Psoas muscle (tissue), 8 donors: Measurements from ENCODE around the gene EMC8. TPM values are rescaled to one million over a fixed set of nuclear protein-coding genes. Genes with fewer than 3 reads are reported as not detected.

Experiments used
- ATAC-seq, 4 donors: fragments of 200-7000 bp; cut with Tn5 transposase; one replicate each; pipeline ENCODE4 v1.9.1; 2020; ENCODE audit warnings: moderate library complexity in 3 of 4, mild to moderate bottlenecking in 2 of 4
- DNase-seq, 2 donors: peaks; one replicate each; pipeline ENCODE4 v3.0.0-alpha.2; 2020
- H3K27ac ChIP-seq: fragments of 200-600 bp; one replicate; pipeline ENCODE4 v1.8.0; 2022
- H3K27me3 ChIP-seq, 3 donors: fragments of 200-600 bp in 1 of 3; one replicate each; pipeline versions ENCODE4 v1.6.1 to v1.8.0; 2013 to 2022; ENCODE audit warnings: low read length in 2 of 3, mild to moderate bottlenecking in 2 of 3, moderate library complexity in 1 of 3; ENCODE audit not compliant: insufficient read depth in 3 of 3
- H3K36me3 ChIP-seq, 2 donors: fragments of 200-600 bp in 1 of 2; one replicate each; pipeline versions ENCODE4 v1.6.1 to v1.8.0; 2013 to 2022; ENCODE audit warnings: low read depth in 1 of 2, mild to moderate bottlenecking in 1 of 2, moderate library complexity in 1 of 2; ENCODE audit not compliant: insufficient read depth in 1 of 2
- H3K4me1 ChIP-seq: fragments of 200-600 bp; one replicate; pipeline ENCODE4 v1.8.0; 2022
- H3K4me3 ChIP-seq: fragments of 200-600 bp; one replicate; pipeline ENCODE4 v1.8.0; 2022; ENCODE audit warnings: mild to moderate bottlenecking
- H3K9me3 ChIP-seq: fragments of 200-600 bp; one replicate; pipeline ENCODE4 v1.8.0; 2022
- WGBS, 3 donors: extraction: QIAGEN DNeasy Blood & Tissue Kit; methylation state at CpG; one replicate each; pipeline versions ENCODE4 v1.1.6 to v1.1.7; 2013; 5-methylcytosine and 5-hydroxymethylcytosine counted together
- intact Hi-C, 2 donors: fragments of 100-400 bp; cut with DNase I; formaldehyde crosslinking; loops; one replicate each; pipeline versions ENCODE4 v1.11.0 to v1.14.2; 2022
- polyA plus RNA-seq, 3 donors: library from polyadenylated mRNA; stranded (reverse); fragments of 200-250 nt; gene quantifications; one replicate each; pipeline ENCODE4 v1.2.3, GENCODE V29; 2013
- total RNA-seq, 4 donors: library from RNA; stranded (reverse); fragmentation: NEBNext Ultra II Directional in 2 of 4; extraction: Animal tissue kit (Norgen Biotek cat#: 25700) in 2 of 4; gene quantifications; one replicate each; pipeline versions ENCODE4 v1.2.1 to v1.2.4, GENCODE V29; 2021 to 2023
- TF ChIP-seq, protein P1 (sequence below): fragments of 200-600 bp; IDR thresholded peaks from one replicate; pipeline ENCODE4 v1.8.0; 2022; ENCODE audit warnings: antibody characterized with exemption
- donor health status: healthy with polysubstance abuse.
- donor health status: DM: no; HTN: no; CAD: no; lungs with moderate emphysema.
- donor health status: Bipolar disorder and iron deficiency.
- donor health status: healthy.
- donor health status: DM: yes; HTN: yes; CAD: no.
- donor health status: DM: no; HTN: no; CAD: no.
- donor health status: DM: no; HTN: no; CAD: no.
- donor health status: DM: yes; HTN: yes; CAD: no.

The EMC8 gene
- total and polyA plus RNA-seq, 7 donors = 16.4 to 41.6 (median 24.7) TPM

DNA sequence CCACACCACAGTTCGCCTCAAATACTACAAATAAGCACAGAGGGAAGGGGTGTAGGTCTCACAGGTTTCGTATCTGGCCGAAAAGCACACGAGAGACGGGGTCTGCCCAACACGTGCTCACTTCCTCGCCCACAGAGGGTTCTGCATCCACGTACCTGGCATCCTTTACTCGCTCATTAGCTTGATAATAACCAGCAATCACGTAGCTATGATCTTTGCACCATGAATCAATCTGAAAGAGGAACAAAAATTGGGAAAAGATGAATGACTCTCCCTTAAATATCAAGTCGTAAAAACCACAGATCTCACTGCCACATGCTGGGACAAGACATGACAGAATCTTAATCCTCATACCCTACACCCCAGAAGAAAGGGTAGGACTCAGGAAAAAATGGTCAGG is 10.5 kb downstream of the EMC8 start:
- Histone ChIP-seq H3K27me3 (no peaks in the 10 kb centered on the region), H3K9me3 (no peaks in the 10 kb centered on the region), H3K4me1 (no peaks in the 10 kb centered on the region), H3K4me3 (no peak overlapping the region), H3K27ac (no peak overlapping the region), H3K36me3 (peaks cover 4 to 72% of the 10 kb centered on the region in 2 donors)
- intact Hi-C loops = no loop called here
- TF ChIP-seq, protein P1, sequence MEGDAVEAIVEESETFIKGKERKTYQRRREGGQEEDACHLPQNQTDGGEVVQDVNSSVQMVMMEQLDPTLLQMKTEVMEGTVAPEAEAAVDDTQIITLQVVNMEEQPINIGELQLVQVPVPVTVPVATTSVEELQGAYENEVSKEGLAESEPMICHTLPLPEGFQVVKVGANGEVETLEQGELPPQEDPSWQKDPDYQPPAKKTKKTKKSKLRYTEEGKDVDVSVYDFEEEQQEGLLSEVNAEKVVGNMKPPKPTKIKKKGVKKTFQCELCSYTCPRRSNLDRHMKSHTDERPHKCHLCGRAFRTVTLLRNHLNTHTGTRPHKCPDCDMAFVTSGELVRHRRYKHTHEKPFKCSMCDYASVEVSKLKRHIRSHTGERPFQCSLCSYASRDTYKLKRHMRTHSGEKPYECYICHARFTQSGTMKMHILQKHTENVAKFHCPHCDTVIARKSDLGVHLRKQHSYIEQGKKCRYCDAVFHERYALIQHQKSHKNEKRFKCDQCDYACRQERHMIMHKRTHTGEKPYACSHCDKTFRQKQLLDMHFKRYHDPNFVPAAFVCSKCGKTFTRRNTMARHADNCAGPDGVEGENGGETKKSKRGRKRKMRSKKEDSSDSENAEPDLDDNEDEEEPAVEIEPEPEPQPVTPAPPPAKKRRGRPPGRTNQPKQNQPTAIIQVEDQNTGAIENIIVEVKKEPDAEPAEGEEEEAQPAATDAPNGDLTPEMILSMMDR = no peak
- no peak for DNase-seq
- no peak for ATAC-seq
- WGBS, 3 donors = 92 to 97% (median 96%) methylated on average over 11 of the region's 11 CpGs

GRCh38 chr16:85785927-85786326 is 13.4 kb downstream of the EMC8 start:
- peaks cover 4 to 56% of the 10 kb centered on the region in 2 donors for H3K36me3 ChIP-seq
- H3K27ac ChIP-seq = no peak overlapping the region
- intact Hi-C loops = no loop called here
- TF ChIP-seq, protein P1 = no peak
- DNase-seq (no peak), ATAC-seq (no peak)
- 85 to 97% (median 97%) methylated on average over 2 of the region's 2 CpGs for WGBS, 3 donors
- peaks cover 17% of the 10 kb centered on the region for H3K4me1 ChIP-seq
- H3K27me3 ChIP-seq = no peaks in the 10 kb centered on the region
- no peak overlapping the region for H3K4me3 ChIP-seq
- no peaks in the 10 kb centered on the region for H3K9me3 ChIP-seq

- H3K4me3 ChIP-seq = no peak overlapping the region
- peaks cover 17% of the 10 kb centered on the region for H3K4me1 ChIP-seq
- WGBS, 3 donors = 95 to 98% (median 97%) methylated on average over 2 of the region's 2 CpGs
- TF ChIP-seq, protein P1 = no peak
- intact Hi-C loops = no loop called here
- ATAC-seq (no peak), DNase-seq (no peak)
- H3K36me3 ChIP-seq = peaks cover 11 to 67% of the 10 kb centered on the region in 2 donors
- no peaks in the 10 kb centered on the region for H3K9me3 ChIP-seq
- no peaks in the 10 kb centered on the region for H3K27me3 ChIP-seq
- H3K27ac ChIP-seq = no peak overlapping the region
These were observed 14.5 kb downstream of the EMC8 start for GRCh38 chr16:85784813-85785212.

DNA sequence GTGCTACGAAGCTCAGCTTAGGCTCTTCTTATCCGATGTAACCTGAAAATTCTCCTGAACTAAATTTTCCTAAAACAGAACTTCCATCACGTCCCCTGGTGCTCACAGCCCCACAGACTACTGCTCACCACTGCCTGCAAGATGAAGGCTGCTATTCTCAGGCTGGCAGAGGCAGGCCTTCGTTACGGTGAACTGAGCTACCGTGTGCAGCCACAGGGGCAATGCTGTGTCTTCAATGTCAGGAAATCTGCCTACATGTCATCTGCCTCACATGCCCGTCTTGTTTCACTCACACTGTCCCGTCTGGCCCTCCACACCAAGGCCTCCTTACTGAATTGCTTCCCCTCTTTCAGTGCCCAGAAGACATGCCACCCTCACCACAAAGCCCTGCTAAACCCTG is 15.9 kb downstream of the EMC8 start:
- TF ChIP-seq, protein P1 = no peak
- Histone ChIP-seq H3K4me3 (no peak overlapping the region), H3K27me3 (no peaks in the 10 kb centered on the region), H3K27ac (no peak overlapping the region), H3K4me1 (peaks cover 17% of the 10 kb centered on the region), H3K36me3 (peaks cover 10 to 72% of the 10 kb centered on the region in 2 donors), H3K9me3 (no peaks in the 10 kb centered on the region)
- intact Hi-C loops = no loop called here
- ATAC-seq (no peak), DNase-seq (no peak)
- 93 to 96% (median 96%) methylated on average over 8 of the region's 8 CpGs for WGBS, 3 donors

DNA sequence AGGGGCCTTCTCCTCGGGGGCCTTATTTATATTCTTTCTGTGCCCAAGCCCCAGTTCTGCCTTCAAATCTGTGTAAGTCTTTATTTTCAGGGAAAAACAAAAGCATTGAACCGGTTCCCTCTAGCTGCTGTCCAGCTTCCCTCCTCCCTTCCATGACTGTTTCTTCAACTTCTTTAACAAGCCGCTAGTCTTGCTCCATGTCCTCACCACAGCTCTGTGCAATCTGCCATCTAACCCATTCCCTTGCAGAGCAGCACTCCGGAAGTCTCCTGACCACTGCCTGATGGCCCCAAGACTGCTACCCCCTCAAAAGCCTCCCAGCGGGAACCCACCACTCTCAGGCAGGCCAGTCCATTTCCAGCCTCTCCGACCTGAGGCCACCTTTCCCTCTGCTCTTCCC is 16.9 kb downstream of the EMC8 start:
- Histone ChIP-seq H3K9me3 (no peaks in the 10 kb centered on the region), H3K4me3 (no peak overlapping the region), H3K4me1 (peaks cover 17% of the 10 kb centered on the region), H3K36me3 (peaks cover 6 to 72% of the 10 kb centered on the region in 2 donors), H3K27ac (peak overlapping the region; percentile 36), H3K27me3 (no peaks in the 10 kb centered on the region)
- TF ChIP-seq, protein P1 = no peak
- ATAC-seq (peak in 2 of 4 donors; percentile 19 to 23), DNase-seq (no peak)
- WGBS, 3 donors = 70 to 77% (median 72%) methylated on average over 6 of the region's 6 CpGs
- intact Hi-C loops = no loop called here
